Parathyroid adenoma (tissue), 2 donors: Measurements from ENCODE around the gene ARMC8.

Experiments
- H2AFZ ChIP-seq: fragments of 300-600 bp; sonication (generic); one replicate; pipeline ENCODE4 v1.7.0; 2017; ENCODE audit warnings: antibody characterized with exemption, mild to moderate bottlenecking
- H3K27ac ChIP-seq: fragments of 300-600 bp; sonication (generic); one replicate; pipeline ENCODE4 v1.7.0; 2017
- H3K27me3 ChIP-seq: fragments of 300-600 bp; sonication (generic); one replicate; pipeline ENCODE4 v1.7.0; 2017; ENCODE audit warnings: low read length; ENCODE audit not compliant: control insufficient read depth, insufficient read depth
- H3K36me3 ChIP-seq: fragments of 300-600 bp; sonication (generic); one replicate; pipeline ENCODE4 v1.7.0; 2017; ENCODE audit warnings: low read length; ENCODE audit not compliant: control insufficient read depth, insufficient read depth
- H3K4me1 ChIP-seq: fragments of 300-600 bp; sonication (generic); one replicate; pipeline ENCODE4 v1.7.0; 2017; ENCODE audit warnings: control low read depth
- H3K4me2 ChIP-seq: fragments of 300-600 bp; sonication (generic); one replicate; pipeline ENCODE4 v1.7.0; 2017; ENCODE audit warnings: low read length
- H3K4me3 ChIP-seq: fragments of 300-600 bp; sonication (generic); one replicate; pipeline ENCODE4 v1.7.0; 2017; ENCODE audit warnings: low read depth, low read length
- H3K79me2 ChIP-seq: fragments of 300-600 bp; sonication (generic); one replicate; pipeline ENCODE4 v1.7.0; 2017; ENCODE audit warnings: control low read depth
- H3K9ac ChIP-seq: fragments of 300-600 bp; sonication (generic); one replicate; pipeline ENCODE4 v1.7.0; 2017; ENCODE audit warnings: mild to moderate bottlenecking
- H3K9me3 ChIP-seq: fragments of 300-600 bp; sonication (generic); one replicate; pipeline ENCODE4 v1.7.0; 2017; ENCODE audit warnings: low read length; ENCODE audit not compliant: control insufficient read depth
- CTCF ChIP-seq: fragments of 300-600 bp; sonication (generic); IDR thresholded peaks from one replicate; pipeline ENCODE4 v1.7.0; 2017; ENCODE audit warnings: antibody characterized with exemption, mild to moderate bottlenecking
- donor health status: primary hyperparathyroidism.

The ARMC8 gene

DNA sequence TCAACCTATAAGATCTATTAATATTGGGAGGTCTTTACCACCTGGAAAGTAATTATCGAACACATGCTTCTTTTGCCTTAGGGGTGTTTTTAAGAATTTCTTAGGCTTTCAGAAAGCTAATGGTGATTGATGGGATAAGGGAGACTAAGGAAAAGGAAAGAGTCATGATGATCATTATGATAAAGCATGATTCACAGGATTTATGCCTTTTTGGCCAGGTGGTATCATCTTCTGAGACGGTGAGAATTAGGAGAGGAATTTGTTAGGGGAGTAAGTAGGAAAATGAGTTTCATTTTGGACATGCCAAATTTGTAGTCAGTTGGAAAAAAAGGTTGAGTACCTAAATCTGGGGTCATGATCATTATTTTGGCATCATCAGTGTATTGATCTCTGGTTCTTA, 8.9 kb downstream of the ARMC8 start:
- no peak overlapping the region for H3K4me2 ChIP-seq
- H3K9ac ChIP-seq = no peak overlapping the region
- no peak overlapping the region for H3K4me3 ChIP-seq
- H3K36me3 ChIP-seq = no peaks in the 10 kb centered on the region
- no peaks in the 10 kb centered on the region for H3K9me3 ChIP-seq
- no peak overlapping the region for H2AFZ ChIP-seq
- H3K79me2 ChIP-seq = peaks cover 74% of the 10 kb centered on the region
- no peak overlapping the region for H3K27ac ChIP-seq
- H3K27me3 ChIP-seq = no peaks in the 10 kb centered on the region
- H3K4me1 ChIP-seq = no peaks in the 10 kb centered on the region
- no peak for TF ChIP-seq CTCF

GRCh38 chr3:138197058-138197457, 10.0 kb downstream of the ARMC8 start:
- H3K4me3 ChIP-seq = no peak overlapping the region

GRCh38 chr3:138197524-138197923, 10.4 kb downstream of the ARMC8 start:
- no peak for TF ChIP-seq CTCF

More at GRCh38 chr3:138197058-138197457, 10.0 kb downstream of the ARMC8 start:
- H3K9ac ChIP-seq = no peak overlapping the region
- peaks cover 4% of the 10 kb centered on the region for H3K4me1 ChIP-seq
- no peaks in the 10 kb centered on the region for H3K36me3 ChIP-seq
- TF ChIP-seq CTCF = no peak
- H3K79me2 ChIP-seq = peaks cover 74% of the 10 kb centered on the region
- no peaks in the 10 kb centered on the region for H3K27me3 ChIP-seq
- no peaks in the 10 kb centered on the region for H3K9me3 ChIP-seq
- no peak overlapping the region for H3K27ac ChIP-seq
- no peak overlapping the region for H3K4me2 ChIP-seq
- no peak overlapping the region for H2AFZ ChIP-seq

DNA sequence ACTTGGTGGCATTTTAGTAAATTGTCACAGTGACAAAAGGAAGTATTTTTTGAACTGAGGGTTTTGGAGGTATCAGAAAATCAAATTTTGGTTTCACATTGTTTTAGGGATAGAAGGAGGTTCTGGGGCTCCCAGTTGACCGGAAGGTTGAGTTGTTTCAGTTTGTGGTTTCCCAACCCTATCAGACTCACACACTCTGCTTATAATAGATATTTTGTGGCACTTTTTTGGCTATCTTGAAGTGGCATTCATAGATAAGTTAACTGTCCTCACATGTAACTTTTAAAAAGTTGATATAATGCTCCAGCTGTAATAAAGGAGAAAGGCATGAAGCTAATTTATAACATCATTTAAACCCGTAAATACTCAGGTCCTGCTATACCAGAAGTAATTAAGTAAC, 12.8 kb downstream of the ARMC8 start:
- no peak overlapping the region for H3K9ac ChIP-seq
- H3K36me3 ChIP-seq = no peaks in the 10 kb centered on the region
- TF ChIP-seq CTCF = no peak
- H3K79me2 ChIP-seq = peaks cover 57% of the 10 kb centered on the region
- H2AFZ ChIP-seq = no peak overlapping the region
- H3K4me1 ChIP-seq = peaks cover 5% of the 10 kb centered on the region
- H3K9me3 ChIP-seq = no peaks in the 10 kb centered on the region
- H3K4me2 ChIP-seq = no peak overlapping the region
- no peak overlapping the region for H3K4me3 ChIP-seq
- no peak overlapping the region for H3K27ac ChIP-seq
- no peaks in the 10 kb centered on the region for H3K27me3 ChIP-seq

More at GRCh38 chr3:138197524-138197923, 10.4 kb downstream of the ARMC8 start:
- Histone ChIP-seq H2AFZ (no peak overlapping the region), H3K36me3 (no peaks in the 10 kb centered on the region), H3K79me2 (peaks cover 74% of the 10 kb centered on the region), H3K9ac (no peak overlapping the region), H3K27me3 (no peaks in the 10 kb centered on the region), H3K4me3 (no peak overlapping the region), H3K9me3 (no peaks in the 10 kb centered on the region), H3K4me2 (no peak overlapping the region), H3K27ac (no peak overlapping the region), H3K4me1 (peaks cover 5% of the 10 kb centered on the region)

- TF ChIP-seq CTCF = no peak
- H3K27me3 ChIP-seq = no peaks in the 10 kb centered on the region
- no peaks in the 10 kb centered on the region for H3K36me3 ChIP-seq
- no peaks in the 10 kb centered on the region for H3K9me3 ChIP-seq
- H3K27ac ChIP-seq = no peak overlapping the region
- H3K4me2 ChIP-seq = no peak overlapping the region
- H3K79me2 ChIP-seq = peaks cover 59% of the 10 kb centered on the region
- peaks cover 5% of the 10 kb centered on the region for H3K4me1 ChIP-seq
- no peak overlapping the region for H3K4me3 ChIP-seq
- H3K9ac ChIP-seq = no peak overlapping the region
- H2AFZ ChIP-seq = no peak overlapping the region
Measured at GRCh38 chr3:138200424-138200823, 13.3 kb downstream of the ARMC8 start.
